Measurements from ENCODE around the gene SP9. TPM values are rescaled to one million over a fixed set of nuclear protein-coding genes. Genes with fewer than 3 reads are reported as not detected.
A peak's percentile ranks its signal among the peaks of the same experiment; 100 is the strongest.

SP9 gene
- total and polyA plus RNA-seq, 9 of the 15 experiments (the other 6 are each of a cell fraction or from before 2014, with no cell fraction given): 0.04 to 0.23 (median 0.11) TPM; not detected in 3

- in situ Hi-C loops (cut with MboI) (no loop called here), intact Hi-C loops (cut with micrococcal nuclease) (loop anchor here (5.0 kb wide), 1 partner anchor 197 kb away; no protein-coding TSS in a partner anchor)
- H3K4me1 ChIP-seq (replicated peaks in 1 of 2; ENCODE audit: control insufficient read depth in 2 of 2, insufficient read depth in 2 of 2, low read length in 2 of 2): no peaks in the 10 kb centered on the region; a peak in 2 of 5 replicates
- H3K9ac ChIP-seq (ENCODE audit: insufficient read depth in 1 of 2, low read depth in 2 of 2, low read length in 2 of 2): no peak overlapping the region
- H3K27me3 ChIP-seq (ENCODE audit: control insufficient read depth in 2 of 2, insufficient read depth in 2 of 2, low read length in 2 of 2): no peaks in the 10 kb centered on the region
- no peaks in the 10 kb centered on the region for H3K9me3 ChIP-seq (replicated peaks; ENCODE audit: control insufficient read depth, insufficient read depth, low read depth, low read length)
- H3K79me2 ChIP-seq (ENCODE audit: control insufficient read depth, insufficient read depth, low read length): no peaks in the 10 kb centered on the region
- H3K4me3 ChIP-seq: no peak overlapping the region
- no peaks in the 10 kb centered on the region for H4K20me1 ChIP-seq (replicated peaks; ENCODE audit: control insufficient read depth, insufficient read depth, low read length)
- TF ChIP-seq MNT (conservative IDR thresholded peaks at IDR 0.05) (0 out of 4 replicates have a peak, but pooled peaks of 1 of the 2 experiments have one; percentile 2), HNRNPLL (IDR thresholded peaks at IDR 0.05; ENCODE audit: low read depth, low read length, poor library complexity, severe bottlenecking) (no peak), MTF1 (CRISPR knock-in tag; IDR thresholded peaks at IDR 0.05; ENCODE audit: borderline replicate concordance) (no peak), ZNF354B (CRISPR knock-in tag; IDR thresholded peaks at IDR 0.05) (no peak), ZHX1 (conservative IDR thresholded peaks at IDR 0.05; ENCODE audit: low read length) (no peak), RAD21 (CRISPR knock-in tag; conservative IDR thresholded peaks at IDR 0.05 in 1 of 2, IDR thresholded peaks at IDR 0.05 in 1 of 2) (peak in 1 of 2 experiments; percentile 52; a peak in 2 of 4 replicates), FOSL1 (tag; conservative IDR thresholded peaks at IDR 0.05) (0 out of 2 replicates have a peak, but pooled peaks have one; percentile 18), TAF7 (tag; IDR thresholded peaks at IDR 0.05) (no peak), ZNF77 (CRISPR knock-in tag; IDR thresholded peaks at IDR 0.05) (no peak)
- TF ChIP-seq, protein P1, sequence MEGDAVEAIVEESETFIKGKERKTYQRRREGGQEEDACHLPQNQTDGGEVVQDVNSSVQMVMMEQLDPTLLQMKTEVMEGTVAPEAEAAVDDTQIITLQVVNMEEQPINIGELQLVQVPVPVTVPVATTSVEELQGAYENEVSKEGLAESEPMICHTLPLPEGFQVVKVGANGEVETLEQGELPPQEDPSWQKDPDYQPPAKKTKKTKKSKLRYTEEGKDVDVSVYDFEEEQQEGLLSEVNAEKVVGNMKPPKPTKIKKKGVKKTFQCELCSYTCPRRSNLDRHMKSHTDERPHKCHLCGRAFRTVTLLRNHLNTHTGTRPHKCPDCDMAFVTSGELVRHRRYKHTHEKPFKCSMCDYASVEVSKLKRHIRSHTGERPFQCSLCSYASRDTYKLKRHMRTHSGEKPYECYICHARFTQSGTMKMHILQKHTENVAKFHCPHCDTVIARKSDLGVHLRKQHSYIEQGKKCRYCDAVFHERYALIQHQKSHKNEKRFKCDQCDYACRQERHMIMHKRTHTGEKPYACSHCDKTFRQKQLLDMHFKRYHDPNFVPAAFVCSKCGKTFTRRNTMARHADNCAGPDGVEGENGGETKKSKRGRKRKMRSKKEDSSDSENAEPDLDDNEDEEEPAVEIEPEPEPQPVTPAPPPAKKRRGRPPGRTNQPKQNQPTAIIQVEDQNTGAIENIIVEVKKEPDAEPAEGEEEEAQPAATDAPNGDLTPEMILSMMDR (IDR thresholded peaks at IDR 0.05 in 2 of 3, conservative IDR thresholded peaks at IDR 0.05 in 1 of 3; ENCODE audit: insufficient read depth in 2 of 3, low read depth in 1 of 3, low read length in 3 of 3): peak; percentile 43 to 67 (median 46); a peak in 4 of 6 replicates
- no peak overlapping the region for H3K4me2 ChIP-seq (ENCODE audit: insufficient read depth, low read length)
- no peaks in the 10 kb centered on the region for H3K36me3 ChIP-seq (ENCODE audit: control insufficient read depth, insufficient read depth, low read length)
- POLR2A ChIA-PET: interaction anchor here (1.3 kb wide), 1 partner anchor 9 kb away, joined by 6 read pairs; no protein-coding TSS in a partner anchor
- ATAC-seq (peak; percentile 89), FAIRE-seq (no peak), DNase-seq (ENCODE audit: extremely low read depth in 1 of 4, low spot score in 3 of 4) (peak in 2 of 4 experiments; percentile 47 to 57)
- 38% methylated on average over 2 of the region's 2 CpGs for WGBS (ENCODE audit: insufficient coverage, low coverage, missing lambda C conversion rate)
- no peak overlapping the region for H3K27ac ChIP-seq (ENCODE audit: extremely low read depth, low read depth, low read length)
- no peak overlapping the region for H2AFZ ChIP-seq (ENCODE audit: low read depth, low read length)
- no peaks in the 10 kb centered on the region for H3K9me1 ChIP-seq (ENCODE audit: control insufficient read depth, insufficient read depth, low read length)
- CTCF ChIA-PET (ENCODE audit: low intra/inter-chr PET ratio): interaction anchor here (1.6 kb wide), 1 partner anchor 192 kb away, joined by 3 read pairs; no protein-coding TSS in a partner anchor
- no TSS peak for BruUV-seq (replicated peaks)
Observed at GRCh38 chr2:174350018-174350417, 15.3 kb downstream of the SP9 start.
